HG02759 (cell line): ENCODE results near the gene BIRC5.
"Not testable (repeated sequence)": the region's sequence is repeated elsewhere in the genome, so short reads cannot be mapped to it uniquely, and the experiment has no call there.

Source experiments
- ATAC-seq: cut with Tn5 transposase; IDR thresholded peaks from one replicate; pipeline ENCODE4 v1.9.1; 2021; ENCODE audit warnings: mild to moderate bottlenecking, moderate library complexity; ENCODE audit not compliant: unreplicated experiment

Gene BIRC5

DNA sequence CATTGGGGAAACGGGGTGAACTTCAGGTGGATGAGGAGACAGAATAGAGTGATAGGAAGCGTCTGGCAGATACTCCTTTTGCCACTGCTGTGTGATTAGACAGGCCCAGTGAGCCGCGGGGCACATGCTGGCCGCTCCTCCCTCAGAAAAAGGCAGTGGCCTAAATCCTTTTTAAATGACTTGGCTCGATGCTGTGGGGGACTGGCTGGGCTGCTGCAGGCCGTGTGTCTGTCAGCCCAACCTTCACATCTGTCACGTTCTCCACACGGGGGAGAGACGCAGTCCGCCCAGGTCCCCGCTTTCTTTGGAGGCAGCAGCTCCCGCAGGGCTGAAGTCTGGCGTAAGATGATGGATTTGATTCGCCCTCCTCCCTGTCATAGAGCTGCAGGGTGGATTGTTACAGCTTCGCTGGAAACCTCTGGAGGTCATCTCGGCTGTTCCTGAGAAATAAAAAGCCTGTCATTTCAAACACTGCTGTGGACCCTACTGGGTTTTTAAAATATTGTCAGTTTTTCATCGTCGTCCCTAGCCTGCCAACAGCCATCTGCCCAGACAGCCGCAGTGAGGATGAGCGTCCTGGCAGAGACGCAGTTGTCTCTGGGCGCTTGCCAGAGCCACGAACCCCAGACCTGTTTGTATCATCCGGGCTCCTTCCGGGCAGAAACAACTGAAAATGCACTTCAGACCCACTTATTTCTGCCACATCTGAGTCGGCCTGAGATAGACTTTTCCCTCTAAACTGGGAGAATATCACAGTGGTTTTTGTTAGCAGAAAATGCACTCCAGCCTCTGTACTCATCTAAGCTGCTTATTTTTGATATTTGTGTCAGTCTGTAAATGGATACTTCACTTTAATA, 10.4 kb downstream of the BIRC5 start:
- ATAC-seq = no peak

DNA sequence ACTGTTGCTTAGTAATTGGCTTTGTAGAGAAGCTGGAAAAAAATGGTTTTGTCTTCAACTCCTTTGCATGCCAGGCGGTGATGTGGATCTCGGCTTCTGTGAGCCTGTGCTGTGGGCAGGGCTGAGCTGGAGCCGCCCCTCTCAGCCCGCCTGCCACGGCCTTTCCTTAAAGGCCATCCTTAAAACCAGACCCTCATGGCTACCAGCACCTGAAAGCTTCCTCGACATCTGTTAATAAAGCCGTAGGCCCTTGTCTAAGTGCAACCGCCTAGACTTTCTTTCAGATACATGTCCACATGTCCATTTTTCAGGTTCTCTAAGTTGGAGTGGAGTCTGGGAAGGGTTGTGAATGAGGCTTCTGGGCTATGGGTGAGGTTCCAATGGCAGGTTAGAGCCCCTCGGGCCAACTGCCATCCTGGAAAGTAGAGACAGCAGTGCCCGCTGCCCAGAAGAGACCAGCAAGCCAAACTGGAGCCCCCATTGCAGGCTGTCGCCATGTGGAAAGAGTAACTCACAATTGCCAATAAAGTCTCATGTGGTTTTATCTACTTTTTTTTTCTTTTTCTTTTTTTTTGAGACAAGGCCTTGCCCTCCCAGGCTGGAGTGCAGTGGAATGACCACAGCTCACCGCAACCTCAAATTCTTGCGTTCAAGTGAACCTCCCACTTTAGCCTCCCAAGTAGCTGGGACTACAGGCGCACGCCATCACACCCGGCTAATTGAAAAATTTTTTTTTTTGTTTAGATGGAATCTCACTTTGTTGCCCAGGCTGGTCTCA, 11.2 kb downstream of the BIRC5 start:
- ATAC-seq = no peak

DNA sequence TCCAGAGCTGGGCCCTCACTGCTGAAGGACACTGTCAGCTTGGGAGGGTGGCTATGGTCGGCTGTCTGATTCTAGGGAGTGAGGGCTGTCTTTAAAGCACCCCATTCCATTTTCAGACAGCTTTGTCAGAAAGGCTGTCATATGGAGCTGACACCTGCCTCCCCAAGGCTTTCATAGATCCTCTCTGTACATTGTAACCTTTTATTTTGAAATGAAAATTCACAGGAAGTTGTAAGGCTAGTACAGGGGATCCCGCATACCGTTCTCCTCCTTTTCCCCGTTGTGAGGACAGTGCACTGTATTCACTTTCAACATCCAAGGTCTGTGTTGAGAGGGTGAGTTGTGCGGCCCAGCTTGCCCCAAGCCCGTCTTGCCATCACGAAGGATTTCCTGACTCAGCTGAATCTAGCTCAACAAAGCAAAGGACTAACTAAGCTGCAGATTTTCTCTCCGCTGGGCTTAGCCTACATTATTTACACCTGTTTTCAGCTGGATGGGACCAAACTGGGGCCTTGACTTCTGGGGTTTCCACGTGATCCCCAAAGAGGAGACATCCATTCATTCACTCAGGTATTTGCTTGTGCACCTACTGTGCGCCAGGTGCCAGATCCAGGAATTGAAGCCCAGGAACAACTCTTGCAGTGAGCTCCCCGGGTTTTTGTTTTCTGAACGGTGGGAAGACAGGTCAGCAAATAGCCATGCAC, 12.2 kb downstream of the BIRC5 start:
- ATAC-seq = no peak

DNA sequence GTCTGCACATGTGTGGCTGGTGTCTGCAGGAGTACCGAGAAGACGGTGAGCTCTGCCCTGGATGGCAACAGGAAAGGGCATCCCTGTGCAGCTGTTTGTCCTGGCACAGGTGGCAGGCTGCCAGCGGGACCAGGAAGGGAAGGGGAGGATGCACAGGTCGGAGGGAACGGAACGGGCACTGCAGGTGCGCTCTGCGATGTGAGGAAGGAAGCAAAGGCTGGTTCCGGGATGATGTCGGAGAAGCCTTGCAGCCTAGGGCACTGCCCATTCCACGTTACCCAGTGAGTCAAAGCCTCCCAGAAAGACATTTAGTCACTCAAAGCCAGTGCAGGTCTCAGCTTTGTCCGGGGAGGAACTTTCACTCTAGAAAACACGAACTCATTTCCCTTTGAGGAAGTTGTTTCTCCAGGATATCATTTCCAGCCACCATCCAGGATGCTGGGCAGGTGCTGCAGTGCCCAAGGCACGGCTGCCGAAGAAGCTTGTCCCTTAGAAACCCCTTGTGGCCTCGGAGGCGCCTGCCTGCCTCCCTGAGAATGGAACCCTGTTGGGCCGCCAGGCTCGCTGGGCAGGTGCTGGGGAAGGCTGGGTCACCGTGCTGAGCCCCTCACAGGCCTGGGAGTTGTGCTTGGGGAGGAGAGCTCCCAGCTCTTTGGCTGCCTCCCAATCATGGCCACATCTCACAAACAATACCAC, 12.9 kb downstream of the BIRC5 start:
- ATAC-seq = no peak

DNA sequence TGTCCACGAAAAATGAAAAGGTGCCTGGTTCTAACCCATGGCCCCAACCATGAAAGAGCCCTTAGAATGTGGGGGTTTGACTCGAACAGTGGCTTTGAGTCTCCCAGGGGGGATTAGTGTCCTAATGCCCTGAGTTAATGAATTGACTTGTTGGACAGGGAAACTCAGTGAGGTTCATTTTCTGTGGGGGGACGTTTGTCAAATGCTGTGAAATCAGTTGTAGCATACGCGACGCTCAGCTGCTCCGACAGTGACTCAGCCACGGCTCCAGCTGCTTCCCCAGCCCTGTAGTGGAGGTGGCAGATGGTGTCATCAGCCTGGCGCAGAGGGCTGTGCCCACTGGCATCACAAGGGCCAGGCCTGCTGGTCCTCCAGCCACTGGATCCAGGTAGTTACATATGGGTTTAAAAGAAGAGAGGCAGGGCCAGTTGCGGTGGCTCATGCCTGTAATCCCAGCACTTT, 13.4 kb downstream of the BIRC5 start:
- no peak for ATAC-seq

DNA sequence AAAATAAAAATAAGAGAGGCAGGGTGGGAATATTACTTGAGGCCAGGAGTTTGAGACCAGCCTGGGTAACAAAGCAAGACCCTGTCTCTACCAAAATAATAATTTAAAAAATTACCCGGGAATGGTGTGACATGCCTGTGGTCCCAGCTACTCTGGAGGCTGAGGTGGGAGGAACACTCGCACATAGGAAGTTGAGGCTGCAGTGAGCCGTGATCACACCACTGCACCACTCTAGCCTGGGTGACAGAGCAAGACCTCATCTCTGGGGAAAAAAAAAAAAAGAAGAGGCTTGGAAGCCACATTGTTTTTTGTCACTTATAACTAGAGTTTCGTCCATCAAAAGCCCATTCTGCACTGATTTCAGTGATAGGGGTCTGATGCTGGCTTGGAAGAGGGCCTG, 14.1 kb downstream of the BIRC5 start:
- ATAC-seq = no peak

DNA sequence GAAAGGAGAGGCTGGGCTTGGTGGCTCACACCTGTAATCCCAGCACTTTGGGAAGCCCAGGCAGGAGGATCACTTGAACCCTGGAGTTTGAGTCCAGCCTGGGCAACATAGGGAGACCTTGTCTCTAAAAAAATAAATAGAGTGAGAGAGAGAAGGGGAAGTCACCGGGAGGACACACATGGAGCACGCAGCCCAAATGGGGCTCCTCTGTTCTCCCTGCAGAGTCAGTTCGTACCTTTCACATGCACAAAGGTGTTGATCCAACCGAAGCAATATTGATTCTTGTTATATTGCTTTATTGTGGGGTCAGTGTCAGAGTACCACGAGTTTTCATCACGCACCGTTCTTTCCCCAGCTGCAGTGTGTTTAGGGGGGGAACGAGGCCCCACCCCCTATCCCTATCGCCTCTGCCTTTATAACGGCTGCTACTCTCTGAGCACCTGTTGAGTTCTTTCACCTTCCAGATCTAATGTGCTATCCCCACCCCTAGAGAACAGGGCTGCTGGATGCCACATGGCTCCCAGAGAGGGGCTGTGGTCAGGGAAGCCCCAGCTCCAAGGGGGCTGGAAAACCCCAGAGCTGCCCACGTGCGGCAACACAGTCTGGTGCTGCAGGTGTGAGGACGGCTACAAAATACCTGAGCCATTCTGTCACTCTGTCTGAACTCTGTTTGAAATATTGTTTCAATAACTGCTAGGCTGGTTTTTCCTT, 16.4 kb downstream of the BIRC5 start:
- ATAC-seq = no peak

DNA sequence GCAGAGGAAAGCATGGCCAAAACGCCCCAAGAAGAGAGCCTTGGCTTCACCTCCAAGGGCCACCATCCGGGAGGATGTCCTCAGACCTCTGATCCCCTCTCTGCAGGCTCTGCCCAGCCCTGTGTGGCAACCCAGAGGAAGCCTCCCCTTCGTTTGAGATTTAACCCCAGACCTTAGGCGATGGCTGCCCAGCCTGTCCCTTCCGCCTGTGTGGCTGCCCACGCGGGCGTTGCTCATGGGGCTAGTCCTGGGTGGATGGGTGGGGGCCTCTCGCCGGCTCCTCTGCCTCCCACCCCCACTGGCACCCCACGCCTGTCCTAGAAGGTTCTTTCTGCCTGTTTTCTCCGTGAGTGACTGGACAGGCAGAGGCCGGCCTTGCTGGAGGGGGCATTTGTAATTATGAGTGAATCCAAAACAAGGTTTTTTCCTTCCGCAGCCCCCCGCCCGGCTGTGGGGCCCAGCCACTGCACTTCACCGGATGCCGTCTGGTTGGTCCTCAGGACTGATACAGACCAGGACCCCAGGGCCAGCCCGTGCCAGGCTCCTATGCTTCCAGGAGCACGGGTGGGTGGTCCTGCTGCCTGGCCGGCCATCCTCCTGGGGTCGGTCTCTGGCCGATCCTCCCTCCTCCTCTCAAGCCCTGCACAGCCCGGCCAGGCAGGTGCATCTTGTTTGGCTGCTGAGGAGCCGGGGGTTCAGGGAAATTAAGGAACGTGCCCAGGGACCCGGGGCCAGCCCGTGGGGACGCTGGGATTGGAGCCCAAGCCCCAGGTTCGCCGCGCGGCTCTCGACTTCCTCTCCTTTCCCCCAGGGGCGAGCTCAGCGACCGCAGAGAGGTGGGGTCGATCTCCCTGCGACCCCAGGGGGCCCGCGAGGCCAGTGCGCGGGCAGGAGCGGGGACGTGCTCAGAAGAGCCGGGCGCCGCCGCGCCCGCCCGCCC, 17.2 kb downstream of the BIRC5 start, which contains the start of gene TMEM235:
TMEM235 (plus strand) TSS at position 636 of the 940 bp plus-strand sequence. CDS start 393 bp downstream, outside the sequence.
- ATAC-seq = no peak

DNA sequence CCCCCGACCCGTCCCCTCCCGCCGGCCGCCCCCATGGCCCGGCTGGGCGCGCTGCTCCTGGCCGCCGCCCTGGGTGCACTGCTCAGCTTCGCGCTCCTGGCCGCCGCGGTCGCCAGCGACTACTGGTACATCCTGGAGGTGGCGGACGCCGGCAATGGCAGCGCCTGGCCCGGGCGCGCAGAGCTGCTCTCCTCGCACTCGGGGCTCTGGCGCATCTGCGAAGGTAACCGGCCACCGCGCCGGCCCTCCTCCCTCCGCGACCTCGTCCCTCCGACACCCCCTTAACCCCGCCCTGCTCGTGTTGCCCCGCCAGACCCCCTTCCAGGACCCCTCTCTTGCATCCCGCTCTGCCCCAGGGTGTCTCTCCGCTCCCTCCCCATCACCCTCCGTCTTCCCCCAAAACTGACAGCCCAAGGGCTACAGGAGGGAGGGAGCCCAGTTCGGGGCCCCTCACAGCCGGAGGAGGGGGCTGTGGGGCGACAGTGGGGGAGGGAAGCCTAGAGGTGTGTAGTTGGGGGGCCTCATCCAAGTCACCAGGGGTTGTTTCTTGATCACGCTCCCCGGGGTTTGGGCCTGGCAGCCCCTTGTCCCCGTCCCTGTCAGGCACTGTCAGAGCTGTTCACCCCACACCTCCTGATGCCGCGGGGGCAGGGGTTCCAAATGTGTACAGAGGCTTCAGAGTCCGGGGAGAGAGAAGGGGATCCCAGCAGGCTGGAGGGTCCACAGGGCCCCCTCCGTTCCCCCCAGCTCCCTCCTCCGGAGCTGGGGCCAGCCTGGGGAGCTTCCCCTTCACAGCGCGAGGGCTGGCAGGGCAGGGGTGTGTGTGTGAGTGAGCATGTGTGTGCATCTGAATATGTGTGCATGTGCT, 18.2 kb downstream of the BIRC5 start:
- no peak for ATAC-seq

DNA sequence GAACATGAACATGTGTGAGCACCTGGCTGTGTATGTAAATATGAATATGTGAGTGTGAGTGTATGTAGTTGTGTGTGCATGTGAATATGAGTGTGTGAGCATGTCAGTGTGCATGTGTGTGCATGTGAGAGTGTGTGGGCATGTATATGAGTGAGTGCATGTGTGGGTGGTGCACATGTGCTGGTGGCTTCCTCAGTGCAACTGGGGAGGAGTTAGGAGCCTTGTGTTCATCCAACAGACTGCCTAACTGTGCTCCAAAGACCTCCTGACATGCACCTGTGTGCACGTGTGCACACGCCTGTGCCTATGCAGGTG, 18.8 kb downstream of the BIRC5 start:
- no peak for ATAC-seq

DNA sequence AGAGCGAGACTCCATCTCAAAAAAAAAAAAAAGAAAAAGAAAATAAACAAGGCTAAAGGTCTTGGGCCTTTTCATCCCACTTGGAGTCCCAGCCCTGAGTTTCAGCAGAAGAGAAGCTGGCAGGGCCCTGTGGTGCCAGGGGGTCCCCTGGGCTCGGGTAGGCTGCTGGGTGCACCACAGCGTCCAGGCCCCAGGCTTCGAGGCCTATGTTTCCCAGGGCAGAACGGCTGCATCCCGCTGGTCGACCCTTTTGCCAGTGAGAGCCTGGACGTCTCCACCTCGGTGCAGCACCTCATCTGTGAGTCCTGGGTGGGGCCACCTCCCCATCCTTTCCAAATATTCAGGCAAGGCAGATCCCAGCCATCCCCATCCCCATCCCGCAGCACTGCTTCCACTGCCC, 19.6 kb downstream of the BIRC5 start:
- no peak for ATAC-seq

DNA sequence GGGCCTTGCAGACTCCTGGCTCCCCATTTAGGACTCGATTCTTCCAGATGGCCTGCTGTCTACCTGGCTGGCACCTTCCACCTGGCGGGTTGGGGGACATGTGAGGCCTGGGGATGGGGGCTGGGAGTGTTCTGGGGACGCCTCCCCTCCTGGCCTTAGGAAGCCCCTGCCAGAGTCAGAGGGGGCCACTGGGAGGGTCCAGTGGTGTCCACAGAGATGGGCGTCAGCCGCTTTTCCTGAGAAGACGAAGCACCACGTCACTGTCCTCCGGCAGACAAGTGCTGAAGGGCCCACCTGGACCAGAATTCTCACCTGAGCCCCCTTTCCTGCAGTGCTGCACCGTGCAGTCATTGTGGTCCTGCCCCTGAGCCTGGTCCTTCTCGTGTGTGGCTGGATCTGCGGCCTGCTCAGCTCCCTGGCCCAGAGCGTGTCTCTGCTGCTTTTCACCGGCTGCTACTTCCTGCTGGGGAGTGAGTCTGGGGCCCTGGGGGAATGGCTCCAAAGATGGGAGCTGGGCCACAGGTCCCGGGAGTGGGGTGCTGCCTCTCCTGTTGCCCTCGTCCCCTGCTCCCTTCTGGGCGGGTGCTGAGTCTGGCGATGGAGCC, 20.3 kb downstream of the BIRC5 start:
- ATAC-seq = no peak

DNA sequence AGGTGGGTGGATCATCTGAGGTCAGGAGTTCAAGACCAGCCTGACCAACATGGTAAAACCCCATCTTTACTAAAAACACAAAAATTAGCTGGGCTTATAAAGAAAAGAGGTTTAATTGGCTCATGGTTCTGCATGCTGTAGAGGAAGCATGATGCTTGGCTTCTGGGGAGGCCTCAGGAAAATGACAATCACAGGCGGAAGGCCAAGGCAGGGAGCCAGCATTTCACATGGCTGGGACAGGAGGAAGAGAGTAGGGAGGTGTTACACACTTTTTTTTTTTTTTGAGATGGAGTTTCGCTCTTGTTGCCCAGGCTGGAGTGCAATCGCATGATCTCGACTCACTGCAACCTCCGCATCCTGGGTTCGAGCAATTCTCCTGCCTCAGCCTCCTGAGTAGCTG, 21.0 kb downstream of the BIRC5 start:
- not testable (repeated sequence) for ATAC-seq

DNA sequence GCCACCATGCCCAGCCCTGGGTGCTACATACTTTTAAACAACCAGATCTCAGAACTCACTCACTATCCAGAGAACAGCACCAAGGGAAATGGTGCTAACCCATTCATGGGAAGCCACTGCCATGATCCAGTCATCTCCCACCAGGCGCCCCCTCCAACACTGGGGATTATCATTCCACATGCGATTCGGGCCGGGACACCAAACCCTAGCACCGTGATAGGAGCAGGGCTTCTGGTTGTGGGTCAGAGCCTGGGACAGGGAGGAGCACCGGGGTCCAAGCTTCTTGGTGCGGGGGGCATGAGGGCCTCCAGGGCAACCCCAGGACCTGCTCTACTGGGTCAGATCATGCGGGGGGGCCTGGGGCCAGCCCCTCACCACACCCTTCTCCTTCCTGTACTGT, 21.8 kb downstream of the BIRC5 start:
- ATAC-seq = no peak

DNA sequence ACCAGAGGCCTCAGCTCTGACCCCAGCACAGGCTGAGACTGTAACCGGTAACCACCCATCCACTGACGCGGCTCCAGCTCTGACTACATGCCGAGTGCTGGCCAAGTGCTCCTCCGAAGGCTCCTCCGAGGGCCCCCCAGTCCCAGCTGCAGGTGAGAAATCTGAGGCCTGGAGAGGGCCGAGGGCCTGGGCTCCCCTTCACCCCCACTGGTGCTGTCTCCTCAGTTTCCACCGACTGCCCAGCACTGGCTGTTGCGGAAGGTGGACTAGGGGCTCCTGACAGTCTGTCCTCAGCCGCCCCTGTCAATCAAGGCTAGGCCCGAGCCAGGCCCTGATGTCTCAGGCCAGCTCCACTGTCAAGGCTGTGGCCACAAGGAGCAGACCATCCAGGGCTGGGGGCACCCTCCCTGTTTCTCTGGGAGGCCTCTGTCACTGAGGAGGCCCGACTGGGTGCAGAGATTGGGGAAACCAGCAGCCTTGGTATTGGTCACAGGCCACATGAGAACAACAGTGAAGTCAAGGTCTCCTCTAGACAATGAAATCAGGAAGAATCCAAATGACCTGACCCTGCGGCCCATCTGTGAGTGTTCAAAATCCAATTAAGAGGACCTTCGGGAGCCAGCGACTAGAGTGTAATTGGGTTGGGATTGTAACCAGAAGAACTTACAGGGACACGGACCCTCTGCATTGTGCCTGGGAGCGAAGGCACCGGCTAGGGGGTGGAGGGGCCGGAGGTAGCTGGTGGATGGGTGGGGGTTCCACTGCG, 22.5 kb downstream of the BIRC5 start:
- ATAC-seq = no peak

DNA sequence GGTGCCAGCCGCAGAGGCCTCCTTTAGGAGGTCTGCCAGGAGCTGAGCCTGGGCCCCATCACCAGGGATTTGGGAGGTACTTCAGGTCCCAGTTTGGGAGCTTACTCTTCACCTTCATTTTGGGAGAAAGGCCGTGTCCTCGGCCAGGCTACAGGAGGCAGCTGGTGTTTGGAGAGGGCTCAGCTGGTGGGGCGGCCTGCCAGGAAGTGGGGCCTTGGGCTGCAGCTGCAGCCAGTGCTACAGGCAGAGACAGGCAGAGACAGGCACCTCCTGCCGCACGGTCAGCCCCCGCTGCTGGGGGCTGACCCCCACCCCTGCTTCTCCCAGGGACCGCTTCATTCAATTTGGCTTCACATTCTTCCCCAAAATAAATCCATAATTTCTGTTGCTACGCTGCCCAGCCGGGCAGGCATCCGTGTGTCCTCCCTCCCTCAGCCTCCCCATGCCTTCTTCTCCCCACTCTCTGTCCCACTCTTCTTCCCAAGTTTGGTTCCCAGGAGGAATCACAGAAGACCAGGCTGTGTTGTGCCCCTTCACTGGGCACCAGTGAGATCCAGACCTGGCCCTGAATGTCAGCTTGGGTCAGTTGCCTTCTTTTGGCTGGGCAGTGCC, 23.5 kb downstream of the BIRC5 start:
- no peak for ATAC-seq
